BLaER1 (cell line): Measurements from ENCODE around the gene ACOT2.
"Not testable (repeated sequence)": the region's sequence is repeated elsewhere in the genome, so short reads cannot be mapped to it uniquely, and the experiment has no call there.

ENCODE experiments used
- H3K27ac ChIP-seq: shearing (Covaris generic); formaldehyde crosslinking; 2 replicates; pipeline ENCODE4 v1.8.1; 2022
- H3K27me3 ChIP-seq: shearing (Covaris generic); formaldehyde crosslinking; 2 replicates; pipeline ENCODE4 v1.8.1; 2022
- H3K36me3 ChIP-seq: shearing (Covaris generic); formaldehyde crosslinking; 2 replicates; pipeline ENCODE4 v1.8.1; 2022
- H3K4me1 ChIP-seq: shearing (Covaris generic); formaldehyde crosslinking; 2 replicates; pipeline ENCODE4 v1.8.1; 2022
- H3K4me2 ChIP-seq: shearing (Covaris generic); formaldehyde crosslinking; 2 replicates; pipeline ENCODE4 v1.8.1; 2022
- H3K4me3 ChIP-seq: shearing (Covaris generic); formaldehyde crosslinking; 2 replicates; pipeline ENCODE4 v1.8.1; 2022
- H3K9ac ChIP-seq: shearing (Covaris generic); formaldehyde crosslinking; 2 replicates; pipeline ENCODE4 v1.8.1; 2022
- H3K9me3 ChIP-seq: shearing (Covaris generic); formaldehyde crosslinking; 2 replicates; pipeline ENCODE4 v1.8.1; 2022
- H4K20me1 ChIP-seq: shearing (Covaris generic); formaldehyde crosslinking; 2 replicates; pipeline ENCODE4 v1.8.1; 2022
- Cebpa-rat ChIP-seq: shearing (Covaris generic); IDR thresholded peaks from 2 replicates; pipeline ENCODE4 v1.8.1; 2022

The ACOT2 gene, protein sequence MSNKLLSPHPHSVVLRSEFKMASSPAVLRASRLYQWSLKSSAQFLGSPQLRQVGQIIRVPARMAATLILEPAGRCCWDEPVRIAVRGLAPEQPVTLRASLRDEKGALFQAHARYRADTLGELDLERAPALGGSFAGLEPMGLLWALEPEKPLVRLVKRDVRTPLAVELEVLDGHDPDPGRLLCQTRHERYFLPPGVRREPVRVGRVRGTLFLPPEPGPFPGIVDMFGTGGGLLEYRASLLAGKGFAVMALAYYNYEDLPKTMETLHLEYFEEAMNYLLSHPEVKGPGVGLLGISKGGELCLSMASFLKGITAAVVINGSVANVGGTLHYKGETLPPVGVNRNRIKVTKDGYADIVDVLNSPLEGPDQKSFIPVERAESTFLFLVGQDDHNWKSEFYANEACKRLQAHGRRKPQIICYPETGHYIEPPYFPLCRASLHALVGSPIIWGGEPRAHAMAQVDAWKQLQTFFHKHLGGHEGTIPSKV

DNA sequence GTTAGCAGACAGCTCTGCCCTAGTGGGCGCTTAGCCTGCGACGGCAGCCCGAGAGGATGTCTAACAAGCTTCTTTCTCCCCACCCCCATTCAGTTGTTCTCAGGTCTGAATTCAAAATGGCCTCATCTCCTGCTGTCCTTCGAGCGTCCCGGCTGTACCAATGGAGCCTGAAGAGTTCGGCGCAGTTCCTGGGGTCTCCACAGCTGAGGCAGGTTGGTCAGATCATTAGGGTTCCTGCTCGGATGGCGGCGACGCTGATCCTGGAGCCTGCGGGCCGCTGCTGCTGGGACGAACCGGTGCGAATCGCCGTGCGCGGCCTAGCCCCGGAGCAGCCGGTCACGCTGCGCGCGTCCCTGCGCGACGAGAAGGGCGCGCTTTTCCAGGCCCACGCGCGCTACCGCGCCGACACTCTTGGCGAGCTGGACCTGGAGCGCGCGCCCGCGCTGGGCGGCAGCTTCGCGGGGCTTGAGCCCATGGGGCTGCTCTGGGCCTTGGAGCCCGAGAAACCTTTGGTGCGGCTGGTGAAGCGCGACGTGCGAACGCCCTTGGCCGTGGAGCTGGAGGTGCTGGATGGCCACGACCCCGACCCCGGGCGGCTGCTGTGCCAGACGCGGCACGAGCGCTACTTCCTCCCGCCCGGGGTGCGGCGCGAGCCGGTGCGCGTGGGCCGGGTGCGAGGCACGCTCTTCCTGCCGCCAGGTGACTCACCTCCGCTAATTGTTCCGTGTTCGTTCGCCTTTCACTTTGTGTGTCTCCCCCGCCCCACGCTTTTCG lies at the start of gene ACOT2:
ACOT2 (plus strand) TSS at position 29 of the 774 bp plus-strand sequence; CDS start at position 57, 28 bp downstream.
- H3K27ac ChIP-seq: peak within 1 kb of the TSS; percentile 72

DNA sequence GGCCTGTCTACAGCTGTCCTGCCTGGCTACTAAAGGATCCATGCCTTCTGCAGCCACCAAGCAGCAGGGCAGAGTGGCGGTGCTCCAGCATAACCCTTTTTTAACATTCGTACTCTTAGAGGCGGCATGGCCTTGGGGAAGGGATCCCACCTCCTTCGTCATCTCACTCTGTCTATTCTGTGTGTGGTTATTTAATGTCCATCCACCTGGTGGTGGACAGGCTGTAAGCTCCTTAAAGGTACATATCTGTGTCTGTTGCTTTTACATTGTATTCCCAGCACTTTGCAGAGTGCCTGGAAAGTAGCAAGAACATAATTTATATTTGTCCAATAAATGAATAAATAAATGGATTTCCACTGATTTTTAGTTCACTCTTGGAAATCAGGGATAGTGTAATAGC lies 47.8 kb upstream of the ACOT2 start:
- Histone ChIP-seq H3K4me2 (no peak overlapping the region), H3K36me3 (no peaks in the 10 kb centered on the region), H3K4me1 (no peaks in the 10 kb centered on the region), H3K27ac (no peak overlapping the region), H3K9ac (no peak overlapping the region), H3K9me3 (no peaks in the 10 kb centered on the region), H4K20me1 (no peaks in the 10 kb centered on the region), H3K4me3 (no peak overlapping the region), H3K27me3 (no peaks in the 10 kb centered on the region)
- no peak for TF ChIP-seq Cebpa-rat

More for the DNA sequence above, at the start of gene ACOT2:
- H3K36me3 ChIP-seq, H4K20me1 ChIP-seq, H3K4me1 ChIP-seq: not testable (repeated sequence)
- peak within 1 kb of the TSS; percentile 64 for H3K4me3 ChIP-seq
- H3K4me2 ChIP-seq: peak within 1 kb of the TSS; percentile 62
- H3K9ac ChIP-seq: peak within 1 kb of the TSS; percentile 63
- H3K9me3 ChIP-seq: peaks cover 11% of the 10 kb centered on the region; the same call in 1 of the 2 replicates
- H3K27me3 ChIP-seq: peaks cover 32% of the 10 kb centered on the region

DNA sequence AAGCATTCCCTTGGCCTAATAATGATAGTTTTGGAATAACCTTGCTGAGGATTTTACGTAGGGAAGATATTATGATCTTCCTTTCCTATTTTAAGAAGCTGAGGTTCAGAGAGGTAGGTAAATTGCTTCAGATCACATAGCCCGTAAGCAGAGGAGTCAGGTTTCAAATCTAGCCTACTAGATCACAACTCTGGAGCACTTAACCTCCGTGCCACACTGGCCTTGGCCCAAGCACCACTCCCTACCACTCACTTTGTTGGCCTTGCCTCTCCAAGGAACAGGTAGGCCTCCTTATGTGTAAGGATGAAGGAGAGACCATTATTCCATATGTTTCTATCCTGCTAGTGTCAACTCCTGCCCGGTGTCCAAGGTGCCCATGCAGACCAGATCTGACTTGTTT lies 44.5 kb upstream of the ACOT2 start:
- H4K20me1 ChIP-seq: no peaks in the 10 kb centered on the region
- no peak overlapping the region for H3K4me3 ChIP-seq
- H3K9ac ChIP-seq: no peak overlapping the region
- no peaks in the 10 kb centered on the region for H3K4me1 ChIP-seq
- H3K27me3 ChIP-seq: no peaks in the 10 kb centered on the region
- no peak for TF ChIP-seq Cebpa-rat
- H3K36me3 ChIP-seq: no peaks in the 10 kb centered on the region
- no peaks in the 10 kb centered on the region for H3K9me3 ChIP-seq
- no peak overlapping the region for H3K4me2 ChIP-seq
- H3K27ac ChIP-seq: no peak overlapping the region

DNA sequence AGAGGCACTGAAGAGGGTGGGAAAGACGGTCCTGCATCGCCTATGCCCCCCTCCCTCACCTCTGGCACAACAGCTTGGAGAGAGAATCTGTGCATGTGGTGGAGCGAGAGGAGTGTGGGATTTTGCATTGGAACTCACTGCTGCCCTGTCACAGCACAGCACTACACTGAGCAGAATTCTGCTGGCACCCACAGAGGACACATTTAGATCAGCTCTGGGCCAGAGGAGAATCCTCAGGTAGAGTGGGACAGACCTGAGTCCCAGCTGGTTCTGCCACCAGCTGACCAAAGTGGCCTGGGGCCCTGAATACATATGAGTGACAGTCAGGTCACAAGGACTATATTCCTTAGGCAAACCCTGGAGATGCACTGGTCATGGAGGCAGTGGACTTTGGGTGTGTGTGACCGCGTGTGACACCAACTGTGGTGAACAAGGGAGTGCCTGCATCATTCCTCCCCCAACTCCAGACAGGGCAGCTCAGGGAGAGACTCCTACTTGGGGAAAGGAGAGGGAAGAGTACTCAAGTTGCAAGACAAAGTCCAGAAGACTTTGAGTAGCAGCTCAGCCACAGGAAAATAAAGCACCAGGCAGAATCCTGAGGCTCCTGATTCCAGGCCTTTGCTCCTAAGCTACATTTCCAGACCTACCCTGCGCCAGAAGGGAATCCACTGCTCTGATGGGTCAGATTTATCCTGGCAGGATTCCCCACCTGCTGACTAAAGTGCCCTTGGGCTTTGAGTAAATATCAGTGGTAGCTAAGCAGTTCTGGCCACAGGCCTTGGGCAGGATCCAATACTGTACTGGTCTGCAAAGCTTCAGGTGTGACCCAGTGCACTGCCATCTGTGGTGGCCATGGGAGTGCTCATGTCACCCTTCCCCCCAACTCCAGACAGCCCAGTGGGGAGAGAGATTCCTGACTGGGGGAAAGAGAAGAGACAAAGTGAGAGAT lies 42.7 kb upstream of the ACOT2 start:
- TF ChIP-seq Cebpa-rat: no peak
- Histone ChIP-seq H3K4me1 (no peaks in the 10 kb centered on the region), H3K9ac (no peak overlapping the region), H3K4me3 (no peak overlapping the region), H3K27me3 (no peaks in the 10 kb centered on the region), H4K20me1 (no peaks in the 10 kb centered on the region), H3K9me3 (no peaks in the 10 kb centered on the region), H3K27ac (no peak overlapping the region), H3K4me2 (no peak overlapping the region), H3K36me3 (no peaks in the 10 kb centered on the region)

DNA sequence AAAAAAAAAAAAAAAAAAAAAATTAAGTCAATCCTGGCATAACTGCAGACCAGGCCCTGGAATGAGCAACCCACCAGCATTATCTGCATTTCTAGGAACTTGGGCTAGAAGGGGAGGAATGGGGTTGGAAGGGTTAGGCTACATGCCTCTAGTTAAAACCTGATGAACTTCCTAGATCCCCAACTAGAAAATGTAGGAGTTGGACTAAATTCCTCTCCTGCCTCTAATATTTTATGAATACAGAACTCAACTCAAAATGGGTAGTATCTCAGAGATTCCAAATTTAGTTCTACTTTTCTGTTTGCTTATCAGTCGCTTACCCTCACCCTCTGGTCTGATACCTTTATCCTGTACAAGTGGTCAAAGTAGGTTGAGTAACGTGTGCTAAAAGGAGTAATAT lies 39.7 kb upstream of the ACOT2 start:
- not testable (repeated sequence) for H3K27ac ChIP-seq, H3K36me3 ChIP-seq, H3K4me3 ChIP-seq, H3K9me3 ChIP-seq, H3K4me2 ChIP-seq, H3K27me3 ChIP-seq, H3K4me1 ChIP-seq, H3K9ac ChIP-seq, H4K20me1 ChIP-seq

DNA sequence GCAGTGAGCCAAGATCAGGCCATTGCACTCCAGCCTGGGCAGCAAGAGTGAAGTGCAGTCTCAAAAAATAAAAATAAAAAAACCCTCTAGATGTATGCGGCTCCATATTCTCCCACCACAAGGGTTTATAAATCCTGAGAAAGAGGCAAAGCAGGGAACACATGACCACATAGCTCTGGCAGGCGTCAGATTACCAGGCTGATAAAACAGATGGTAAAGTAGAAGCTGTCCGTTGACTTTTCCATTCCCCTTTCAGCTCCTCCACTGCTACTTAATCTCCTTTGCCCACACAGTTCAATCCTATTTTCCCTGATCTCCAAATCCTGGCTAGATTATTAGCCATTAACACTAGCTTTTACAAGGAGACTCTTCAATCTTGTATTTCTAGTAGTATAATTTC lies 37.0 kb upstream of the ACOT2 start:
- H4K20me1 ChIP-seq, H3K4me3 ChIP-seq, H3K9ac ChIP-seq, H3K27ac ChIP-seq, H3K4me1 ChIP-seq, H3K36me3 ChIP-seq, H3K9me3 ChIP-seq, H3K4me2 ChIP-seq, H3K27me3 ChIP-seq: not testable (repeated sequence)

DNA sequence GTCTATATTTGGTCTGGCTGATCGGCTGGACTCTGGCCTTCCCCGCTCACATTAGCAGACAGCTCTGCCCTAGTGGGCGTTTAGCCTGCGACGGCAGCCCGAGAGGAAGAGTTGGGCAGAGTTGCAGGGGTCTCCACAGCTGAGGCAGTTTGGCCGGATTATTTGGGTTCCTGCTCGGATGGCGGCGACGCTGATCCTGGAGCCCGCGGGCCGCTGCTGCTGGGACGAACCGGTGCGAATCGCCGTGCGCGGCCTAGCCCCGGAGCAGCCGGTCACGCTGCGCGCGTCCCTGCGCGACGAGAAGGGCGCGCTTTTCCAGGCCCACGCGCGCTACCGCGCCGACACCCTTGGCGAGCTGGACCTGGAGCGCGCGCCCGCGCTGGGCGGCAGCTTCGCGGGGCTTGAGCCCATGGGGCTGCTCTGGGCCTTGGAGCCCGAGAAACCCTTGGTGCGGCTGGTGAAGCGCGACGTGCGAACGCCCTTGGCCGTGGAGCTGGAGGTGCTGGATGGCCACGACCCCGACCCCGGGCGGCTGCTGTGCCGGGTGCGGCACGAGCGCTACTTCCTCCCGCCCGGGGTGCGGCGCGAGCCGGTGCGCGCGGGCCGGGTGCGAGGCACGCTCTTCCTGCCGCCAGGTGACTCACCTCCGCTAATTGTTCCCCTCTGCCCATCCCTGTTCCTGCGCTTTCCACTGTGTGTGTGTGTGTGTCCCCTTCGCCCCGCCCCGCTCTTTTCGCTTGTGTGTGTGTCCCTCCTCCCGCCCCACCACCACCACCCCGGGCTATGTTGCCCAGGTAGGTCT lies 31.6 kb upstream of the ACOT2 start:
- Histone ChIP-seq H3K4me3 (peak overlapping the region; percentile 28; the same call in 1 of the 2 replicates), H3K27me3 (peaks cover 26% of the 10 kb centered on the region), H3K4me2 (peak overlapping the region; percentile 55)
- H4K20me1 ChIP-seq, H3K9me3 ChIP-seq, H3K4me1 ChIP-seq, H3K9ac ChIP-seq, H3K36me3 ChIP-seq, H3K27ac ChIP-seq: not testable (repeated sequence)

DNA sequence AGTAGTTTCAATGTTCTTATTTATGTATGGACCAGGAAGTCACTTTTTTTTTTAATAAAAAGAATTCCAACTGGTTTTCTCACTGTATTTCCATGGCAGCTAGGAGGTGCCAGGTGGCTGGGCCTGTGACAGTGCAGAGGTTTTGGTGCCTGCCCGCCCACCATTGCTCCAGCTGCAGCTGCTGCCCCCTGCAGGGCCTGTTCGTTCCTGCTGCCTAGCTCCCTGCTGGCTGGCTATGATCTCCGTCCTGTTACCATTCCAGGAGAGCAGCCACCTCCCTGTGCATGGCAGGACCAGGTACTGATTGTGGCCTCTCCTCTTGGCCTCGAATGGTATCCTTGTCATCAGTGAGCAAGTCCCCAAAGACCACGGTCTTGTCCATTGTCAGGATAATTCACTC lies 30.0 kb upstream of the ACOT2 start:
- H3K4me1 ChIP-seq, H4K20me1 ChIP-seq, H3K36me3 ChIP-seq, H3K4me3 ChIP-seq, H3K9me3 ChIP-seq, H3K4me2 ChIP-seq, H3K9ac ChIP-seq, H3K27ac ChIP-seq: not testable (repeated sequence)
- peaks cover 26% of the 10 kb centered on the region for H3K27me3 ChIP-seq

DNA sequence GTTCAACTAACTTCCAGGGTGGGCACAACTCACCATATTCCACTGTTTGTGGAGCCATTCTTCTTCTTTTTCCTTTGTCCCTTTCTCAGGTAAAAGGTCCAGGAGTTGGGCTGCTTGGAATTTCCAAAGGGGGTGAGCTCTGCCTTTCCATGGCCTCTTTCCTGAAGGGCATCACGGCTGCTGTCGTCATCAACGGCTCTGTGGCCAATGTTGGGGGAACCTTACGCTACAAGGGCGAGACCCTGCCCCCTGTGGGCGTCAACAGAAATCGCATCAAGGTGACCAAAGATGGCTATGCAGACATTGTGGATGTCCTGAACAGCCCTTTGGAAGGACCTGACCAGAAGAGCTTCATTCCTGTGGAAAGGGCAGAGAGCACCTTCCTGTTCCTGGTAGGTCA lies 26.1 kb upstream of the ACOT2 start:
- H4K20me1 ChIP-seq, H3K27me3 ChIP-seq, H3K4me2 ChIP-seq, H3K27ac ChIP-seq, H3K36me3 ChIP-seq, H3K4me3 ChIP-seq, H3K4me1 ChIP-seq, H3K9ac ChIP-seq, H3K9me3 ChIP-seq: not testable (repeated sequence)

DNA sequence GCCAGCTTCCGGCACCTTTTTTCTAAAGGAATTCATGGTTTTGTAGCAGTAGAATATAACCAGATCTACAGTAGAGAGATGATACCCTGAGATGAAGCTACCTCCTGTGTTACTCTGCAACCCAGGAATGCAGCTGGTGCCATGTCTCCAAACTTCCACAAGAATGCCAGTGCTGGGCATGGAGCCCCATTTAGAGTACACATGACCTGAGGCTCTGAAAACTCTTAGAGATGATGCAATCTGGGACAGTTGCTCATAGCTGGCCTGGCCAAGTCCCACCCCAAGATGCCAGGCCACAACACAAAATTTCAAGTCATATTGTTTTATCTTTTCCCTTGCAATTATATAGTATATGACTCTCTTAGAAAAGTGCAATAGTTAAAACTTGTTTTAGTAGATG lies 23.7 kb upstream of the ACOT2 start:
- H3K27ac ChIP-seq, H3K4me1 ChIP-seq, H3K36me3 ChIP-seq, H3K9me3 ChIP-seq, H4K20me1 ChIP-seq, H3K4me3 ChIP-seq, H3K9ac ChIP-seq, H3K27me3 ChIP-seq, H3K4me2 ChIP-seq: not testable (repeated sequence)

DNA sequence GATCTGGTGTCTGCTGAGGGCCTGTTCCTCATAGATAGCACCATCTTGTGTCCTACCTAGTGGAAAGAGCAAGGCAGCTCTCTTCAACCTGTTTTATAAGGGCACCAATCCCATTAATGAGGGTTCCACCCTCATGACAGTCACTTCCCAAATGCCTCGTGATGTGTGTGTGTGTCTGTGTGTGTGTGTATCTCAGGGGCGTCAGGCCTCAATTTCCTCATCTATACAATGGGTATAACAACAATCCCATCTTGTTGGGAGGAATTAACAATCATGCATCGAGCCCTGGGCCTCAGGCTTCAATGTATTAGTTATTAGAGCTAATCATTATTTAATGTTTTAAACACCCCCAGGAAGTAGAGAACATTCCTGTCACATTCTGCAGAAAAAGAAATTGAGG lies 19.9 kb upstream of the ACOT2 start:
- not testable (repeated sequence) for H3K4me2 ChIP-seq, H4K20me1 ChIP-seq, H3K9me3 ChIP-seq, H3K36me3 ChIP-seq, H3K27ac ChIP-seq, H3K4me1 ChIP-seq, H3K27me3 ChIP-seq, H3K9ac ChIP-seq, H3K4me3 ChIP-seq

DNA sequence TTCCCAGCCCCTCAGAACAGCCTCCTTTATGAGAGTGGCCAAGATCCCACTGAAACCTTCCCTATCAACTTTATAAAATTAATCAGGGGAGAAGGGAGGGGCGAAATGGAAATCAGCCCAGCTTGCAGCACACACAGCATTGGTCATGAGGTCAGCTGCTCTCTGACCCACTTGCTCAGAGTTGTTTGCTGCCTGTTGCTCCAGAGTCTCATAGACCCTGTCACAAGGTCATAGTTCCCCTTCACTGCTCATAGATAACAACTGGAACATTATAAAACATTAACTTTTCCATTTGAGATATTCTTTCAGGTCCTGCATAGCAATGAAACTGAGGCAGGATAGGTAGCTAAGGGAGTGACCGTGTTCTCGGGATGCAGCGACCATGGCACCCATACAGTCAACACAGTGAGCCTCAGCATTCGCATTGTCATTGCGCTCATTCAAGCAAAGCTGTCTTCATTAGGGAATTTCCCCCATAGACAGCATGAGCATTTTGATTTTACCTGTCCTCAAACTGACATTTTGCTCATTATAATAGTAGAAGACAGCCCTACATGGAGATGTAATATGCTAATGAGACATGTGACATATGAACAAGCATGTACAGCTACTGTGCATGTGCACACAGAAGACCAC lies 19.0 kb upstream of the ACOT2 start:
- H3K27me3 ChIP-seq, H3K4me3 ChIP-seq, H3K9me3 ChIP-seq, H3K4me1 ChIP-seq, H3K36me3 ChIP-seq, H4K20me1 ChIP-seq, H3K4me2 ChIP-seq, H3K9ac ChIP-seq, H3K27ac ChIP-seq: not testable (repeated sequence)
